Measurements from ENCODE around the gene EFNA5. TPM values are rescaled to one million over a fixed set of nuclear protein-coding genes. Genes with fewer than 3 reads are reported as not detected.

EFNA5 gene
- total and polyA plus RNA-seq, 7 donors, result 0.32 to 5.4 (median 2.1) TPM

DNA sequence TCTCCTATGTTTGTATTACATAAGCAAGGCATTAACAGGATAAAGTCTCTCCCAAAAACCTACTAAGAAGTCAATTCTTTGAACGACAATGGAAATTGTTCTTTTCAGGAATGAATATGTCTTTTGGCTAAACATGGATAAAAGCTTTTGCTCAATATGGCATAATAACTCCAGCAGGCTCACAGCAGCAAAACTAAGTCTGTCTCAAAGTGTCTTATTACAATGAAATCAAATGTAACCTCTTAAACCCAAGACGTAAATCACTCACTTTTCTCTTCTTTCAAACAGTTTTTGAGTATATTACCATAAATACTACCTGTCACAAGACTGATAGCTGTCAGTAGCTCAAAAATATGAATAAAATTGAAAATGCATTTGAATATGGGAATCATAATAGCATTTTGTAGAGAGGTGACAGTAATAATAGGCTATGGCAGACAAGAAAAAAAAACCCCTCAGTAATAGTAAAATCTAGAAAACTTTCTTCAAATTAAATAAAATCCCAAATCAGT is 41.7 kb upstream of the EFNA5 start:
- H3K9me3 ChIP-seq, result peaks cover 4% of the 10 kb centered on the region
- H3K27me3 ChIP-seq (ENCODE audit: insufficient read depth in 3 of 3, low read length in 2 of 3), result no peaks in the 10 kb centered on the region
- no peaks in the 10 kb centered on the region for H3K4me1 ChIP-seq
- no peaks in the 10 kb centered on the region for H3K36me3 ChIP-seq (ENCODE audit: insufficient read depth in 1 of 2, low read depth in 1 of 2)
- H3K4me3 ChIP-seq, result no peak overlapping the region
- TF ChIP-seq, protein P1, sequence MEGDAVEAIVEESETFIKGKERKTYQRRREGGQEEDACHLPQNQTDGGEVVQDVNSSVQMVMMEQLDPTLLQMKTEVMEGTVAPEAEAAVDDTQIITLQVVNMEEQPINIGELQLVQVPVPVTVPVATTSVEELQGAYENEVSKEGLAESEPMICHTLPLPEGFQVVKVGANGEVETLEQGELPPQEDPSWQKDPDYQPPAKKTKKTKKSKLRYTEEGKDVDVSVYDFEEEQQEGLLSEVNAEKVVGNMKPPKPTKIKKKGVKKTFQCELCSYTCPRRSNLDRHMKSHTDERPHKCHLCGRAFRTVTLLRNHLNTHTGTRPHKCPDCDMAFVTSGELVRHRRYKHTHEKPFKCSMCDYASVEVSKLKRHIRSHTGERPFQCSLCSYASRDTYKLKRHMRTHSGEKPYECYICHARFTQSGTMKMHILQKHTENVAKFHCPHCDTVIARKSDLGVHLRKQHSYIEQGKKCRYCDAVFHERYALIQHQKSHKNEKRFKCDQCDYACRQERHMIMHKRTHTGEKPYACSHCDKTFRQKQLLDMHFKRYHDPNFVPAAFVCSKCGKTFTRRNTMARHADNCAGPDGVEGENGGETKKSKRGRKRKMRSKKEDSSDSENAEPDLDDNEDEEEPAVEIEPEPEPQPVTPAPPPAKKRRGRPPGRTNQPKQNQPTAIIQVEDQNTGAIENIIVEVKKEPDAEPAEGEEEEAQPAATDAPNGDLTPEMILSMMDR (IDR thresholded peaks at IDR 0.05), result no peak
- DNase-seq (no peak), ATAC-seq (no peak)
- intact Hi-C loops (cut with DNase I), result no loop called here
- 51 to 70% (median 56%) methylated on average over 2 of the region's 2 CpGs for WGBS, 3 donors
- H3K27ac ChIP-seq, result no peak overlapping the region

DNA sequence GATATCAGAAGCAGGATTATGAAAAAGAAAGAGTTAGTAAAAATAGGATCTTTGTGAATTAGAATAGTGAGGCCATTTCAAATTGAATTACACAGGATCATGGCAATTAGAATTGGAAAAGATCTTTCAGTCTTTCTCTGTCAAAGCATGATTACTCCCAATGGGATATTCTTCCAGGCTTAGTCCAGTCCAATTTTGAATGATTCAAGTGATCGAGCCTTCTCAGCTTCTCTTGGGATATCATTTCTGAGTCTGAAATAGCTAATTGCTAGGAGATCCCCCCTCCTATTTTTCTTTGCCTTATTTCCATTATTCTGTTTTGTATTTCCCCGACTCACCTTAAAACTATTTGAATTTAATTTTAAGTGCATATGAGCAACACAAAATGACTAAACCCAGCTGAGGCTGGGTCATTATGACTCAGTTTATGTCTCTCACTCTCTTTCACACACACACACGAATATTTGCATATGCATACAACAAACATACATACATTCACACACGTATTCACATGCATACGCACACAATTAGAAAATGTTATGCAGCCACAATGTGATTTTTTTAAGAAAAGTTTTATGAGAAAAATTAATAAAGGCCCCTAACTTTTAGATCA is 34.8 kb upstream of the EFNA5 start:
- no peak overlapping the region for H3K4me3 ChIP-seq
- peaks cover 3% of the 10 kb centered on the region for H3K9me3 ChIP-seq
- H3K36me3 ChIP-seq (ENCODE audit: insufficient read depth in 1 of 2, low read depth in 1 of 2), result no peaks in the 10 kb centered on the region
- H3K4me1 ChIP-seq, result no peaks in the 10 kb centered on the region
- no peak for DNase-seq
- H3K27ac ChIP-seq, result no peak overlapping the region
- H3K27me3 ChIP-seq (ENCODE audit: insufficient read depth in 3 of 3, low read length in 2 of 3), result no peaks in the 10 kb centered on the region
- TF ChIP-seq, protein P1 (IDR thresholded peaks at IDR 0.05), result no peak
- intact Hi-C loops (cut with DNase I), result no loop called here
- 60 to 61% (median 60%) methylated on average over 5 of the region's 5 CpGs for WGBS, 3 donors
- ATAC-seq, result no peak

DNA sequence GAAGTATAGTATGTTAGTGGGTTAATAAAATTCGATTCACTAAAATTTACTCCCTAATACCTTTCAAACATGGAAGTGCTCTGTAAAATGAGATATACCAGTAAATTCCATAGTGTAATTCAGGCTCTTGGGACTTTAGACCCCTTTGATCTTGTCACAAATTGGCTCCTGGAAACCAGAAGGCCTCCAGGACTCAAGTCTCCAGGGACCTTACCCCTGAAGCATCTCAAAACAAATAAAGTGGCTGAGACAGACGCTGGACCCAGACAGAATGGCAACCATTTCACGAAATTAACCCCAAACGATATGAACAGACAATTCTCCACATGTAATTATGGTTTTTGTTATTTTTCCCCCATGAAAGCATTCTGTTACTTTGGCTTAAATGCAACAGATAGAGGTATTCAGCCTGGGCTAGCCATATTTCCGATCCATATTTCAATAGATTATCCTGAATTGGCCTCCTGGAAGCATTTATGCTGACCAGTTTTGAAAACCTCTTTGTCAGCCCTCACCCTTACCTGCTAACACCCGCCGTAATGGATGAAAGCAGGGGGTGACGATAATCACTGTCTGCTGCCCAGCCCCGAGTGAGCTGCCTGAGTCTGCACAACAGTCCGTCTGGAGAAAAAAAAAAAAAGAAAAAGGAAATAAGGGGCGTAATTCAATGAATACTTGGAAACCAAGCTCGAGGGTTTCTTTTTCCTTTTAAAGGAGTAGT is 34.1 kb upstream of the EFNA5 start:
- no peaks in the 10 kb centered on the region for H3K36me3 ChIP-seq (ENCODE audit: insufficient read depth in 1 of 2, low read depth in 1 of 2)
- ATAC-seq, result no peak
- H3K9me3 ChIP-seq, result peaks cover 3% of the 10 kb centered on the region
- no peak for DNase-seq
- intact Hi-C loops (cut with DNase I), result no loop called here
- H3K4me1 ChIP-seq, result no peaks in the 10 kb centered on the region
- no peaks in the 10 kb centered on the region for H3K27me3 ChIP-seq (ENCODE audit: insufficient read depth in 3 of 3, low read length in 2 of 3)
- no peak overlapping the region for H3K27ac ChIP-seq
- H3K4me3 ChIP-seq, result no peak overlapping the region
- TF ChIP-seq, protein P1 (IDR thresholded peaks at IDR 0.05), result no peak
- 29 to 35% (median 30%) methylated on average over 12 of the region's 12 CpGs for WGBS, 3 donors

DNA sequence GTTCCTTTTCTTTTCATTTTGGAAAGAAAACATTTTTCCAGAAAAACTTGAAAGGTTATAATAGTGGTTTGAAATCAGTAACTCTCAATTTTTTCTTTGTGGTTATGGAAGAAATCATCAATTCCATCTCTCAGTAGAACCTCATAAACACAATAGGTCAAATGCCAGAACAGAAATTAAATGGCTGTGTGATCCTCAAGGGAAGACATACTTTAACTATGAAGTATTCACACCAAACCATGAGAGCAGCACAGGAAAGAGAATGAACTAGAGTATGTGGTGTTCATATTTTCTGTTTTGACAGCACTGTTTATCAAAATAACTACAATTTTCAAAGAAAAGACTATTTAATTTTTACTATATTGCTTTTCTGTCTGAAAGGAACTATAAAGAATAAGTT is 29.7 kb upstream of the EFNA5 start:
- H3K4me3 ChIP-seq, result no peak overlapping the region
- no peaks in the 10 kb centered on the region for H3K4me1 ChIP-seq
- no peaks in the 10 kb centered on the region for H3K27me3 ChIP-seq (ENCODE audit: insufficient read depth in 3 of 3, low read length in 2 of 3)
- H3K27ac ChIP-seq, result no peak overlapping the region
- DNase-seq (no peak), ATAC-seq (no peak)
- H3K9me3 ChIP-seq, result no peaks in the 10 kb centered on the region
- H3K36me3 ChIP-seq (ENCODE audit: insufficient read depth in 1 of 2, low read depth in 1 of 2), result no peaks in the 10 kb centered on the region
- intact Hi-C loops (cut with DNase I), result no loop called here
- TF ChIP-seq, protein P1 (IDR thresholded peaks at IDR 0.05), result no peak

Data from psoas muscle (tissue), 8 donors.